Tibial nerve (tissue), 3 donors: Measurements from ENCODE around the gene PRMT1.

Experiments used
- POLR2A ChIP-seq, 2 donors: fragments of 450-650 bp; IDR thresholded peaks; one replicate each; pipeline ENCODE4 v1.6.1; 2017; ENCODE audit warnings: antibody characterized with exemption in 2 of 2, mild to moderate bottlenecking in 2 of 2, moderate library complexity in 2 of 2
- TF ChIP-seq, protein P1 (sequence below), 5 experiments: fragments of 200-600 bp in 3 of 5; fragments of 450-650 bp in 2 of 5; sonication (generic) in 3 of 5; IDR thresholded peaks; one replicate each; pipeline ENCODE4 v1.5.1; 2016 to 2019; ENCODE audit warnings: antibody characterized with exemption in 5 of 5, mild to moderate bottlenecking in 3 of 5, moderate library complexity in 2 of 5

DNA sequence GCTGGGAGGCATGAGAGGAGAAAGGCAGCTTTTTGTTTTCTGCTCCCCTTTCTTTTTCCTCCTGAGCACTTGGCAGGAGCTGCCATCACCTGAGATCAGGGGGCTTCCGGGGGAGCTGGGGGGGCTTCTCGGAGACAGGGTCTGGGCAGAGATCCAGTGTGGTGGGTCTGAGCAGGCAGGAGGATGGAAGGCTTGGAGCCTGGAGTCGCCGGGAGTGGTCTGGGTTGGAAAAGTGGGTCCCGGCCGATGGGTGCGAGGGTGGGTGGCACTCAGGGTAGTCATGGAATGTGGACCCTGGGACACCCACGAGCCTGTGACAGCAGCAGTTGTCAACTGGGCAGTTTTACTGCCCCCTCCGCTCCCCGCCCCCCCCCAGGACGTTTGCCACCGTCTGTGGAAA, 10.1 kb downstream of the PRMT1 start:
- TF ChIP-seq, protein P1, sequence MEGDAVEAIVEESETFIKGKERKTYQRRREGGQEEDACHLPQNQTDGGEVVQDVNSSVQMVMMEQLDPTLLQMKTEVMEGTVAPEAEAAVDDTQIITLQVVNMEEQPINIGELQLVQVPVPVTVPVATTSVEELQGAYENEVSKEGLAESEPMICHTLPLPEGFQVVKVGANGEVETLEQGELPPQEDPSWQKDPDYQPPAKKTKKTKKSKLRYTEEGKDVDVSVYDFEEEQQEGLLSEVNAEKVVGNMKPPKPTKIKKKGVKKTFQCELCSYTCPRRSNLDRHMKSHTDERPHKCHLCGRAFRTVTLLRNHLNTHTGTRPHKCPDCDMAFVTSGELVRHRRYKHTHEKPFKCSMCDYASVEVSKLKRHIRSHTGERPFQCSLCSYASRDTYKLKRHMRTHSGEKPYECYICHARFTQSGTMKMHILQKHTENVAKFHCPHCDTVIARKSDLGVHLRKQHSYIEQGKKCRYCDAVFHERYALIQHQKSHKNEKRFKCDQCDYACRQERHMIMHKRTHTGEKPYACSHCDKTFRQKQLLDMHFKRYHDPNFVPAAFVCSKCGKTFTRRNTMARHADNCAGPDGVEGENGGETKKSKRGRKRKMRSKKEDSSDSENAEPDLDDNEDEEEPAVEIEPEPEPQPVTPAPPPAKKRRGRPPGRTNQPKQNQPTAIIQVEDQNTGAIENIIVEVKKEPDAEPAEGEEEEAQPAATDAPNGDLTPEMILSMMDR (IDR thresholded peaks at IDR 0.05) = no peak
- no peak for TF ChIP-seq POLR2A (IDR thresholded peaks at IDR 0.05)
